Karpas-422 (cell line): Measurements from ENCODE around the gene TMEM91. TPM values are rescaled to one million over a fixed set of nuclear protein-coding genes. Genes with fewer than 3 reads are reported as not detected.

Experiments used
- DNase-seq: peaks from one replicate; pipeline ENCODE4 v3.0.0-alpha.2; 2015
- H2AFZ ChIP-seq: fragments of 200-600 bp; sonication (generic); 2 replicates; pipeline ENCODE4 v1.6.1; 2014; ENCODE audit warnings: antibody characterized with exemption, low read length, mixed read lengths
- H3K27ac ChIP-seq: fragments of 200-600 bp; sonication (generic); 2 replicates; pipeline ENCODE4 v1.5.1; 2014; ENCODE audit warnings: mild to moderate bottlenecking, low read length, moderate library complexity
- H3K27me3 ChIP-seq: fragments of 200-600 bp; sonication (generic); 2 replicates; pipeline ENCODE4 v1.6.1; 2014; ENCODE audit warnings: low read length, mixed read lengths
- H3K36me3 ChIP-seq: fragments of 200-600 bp; sonication (generic); 2 replicates; pipeline ENCODE4 v1.6.1; 2014; ENCODE audit warnings: low read length, mixed read lengths; ENCODE audit not compliant: insufficient read depth
- H3K4me1 ChIP-seq: fragments of 200-600 bp; sonication (generic); 2 replicates; pipeline ENCODE4 v1.6.1; 2014; ENCODE audit warnings: mild to moderate bottlenecking, low read length, mixed read lengths
- H3K4me2 ChIP-seq: fragments of 200-600 bp; sonication (generic); 2 replicates; pipeline ENCODE4 v1.6.1; 2014; ENCODE audit warnings: low read length, low read depth, mild to moderate bottlenecking; ENCODE audit not compliant: poor library complexity, severe bottlenecking
- H3K4me3 ChIP-seq: fragments of 200-600 bp; sonication (generic); 2 replicates; pipeline ENCODE4 v1.5.1; 2014; ENCODE audit warnings: mild to moderate bottlenecking, antibody characterized with exemption, low read length, mixed read lengths
- H3K79me2 ChIP-seq: fragments of 200-600 bp; sonication (generic); 2 replicates; pipeline ENCODE4 v1.6.1; 2014; ENCODE audit warnings: mild to moderate bottlenecking, low read length, mixed read lengths
- H3K9ac ChIP-seq: fragments of 200-600 bp; sonication (generic); 2 replicates; pipeline ENCODE4 v1.6.0; 2014; ENCODE audit warnings: low read length
- H3K9me2 ChIP-seq: fragments of 200-600 bp; sonication (generic), shearing (Covaris generic); replicated peaks from 2 replicates; pipeline ENCODE4 v1.6.0; 2014; ENCODE audit warnings: mild to moderate bottlenecking, low read length, moderate library complexity; ENCODE audit not compliant: insufficient read depth
- H3K9me3 ChIP-seq: fragments of 300-700, 200-600 bp; sonication (generic); 2 replicates; pipeline ENCODE4 v1.6.1; 2014; ENCODE audit warnings: low read length, mixed read lengths
- H4K20me1 ChIP-seq: fragments of 200-600 bp; sonication (generic); 2 replicates; pipeline ENCODE4 v1.6.1; 2014; ENCODE audit warnings: mild to moderate bottlenecking, antibody characterized with exemption, low read length, low read depth; ENCODE audit not compliant: insufficient read depth
- total RNA-seq: library from RNA; depleted of rRNA; stranded (reverse); fragments of >200 nt; shearing (Covaris generic); gene quantifications from 2 replicates; pipeline ENCODE4 v1.2.3, GENCODE V29; 2014; ENCODE audit warnings: low replicate concordance

TMEM91 gene
- total RNA-seq, 1 experiment from 2014 or later, result 1.3 TPM

DNA sequence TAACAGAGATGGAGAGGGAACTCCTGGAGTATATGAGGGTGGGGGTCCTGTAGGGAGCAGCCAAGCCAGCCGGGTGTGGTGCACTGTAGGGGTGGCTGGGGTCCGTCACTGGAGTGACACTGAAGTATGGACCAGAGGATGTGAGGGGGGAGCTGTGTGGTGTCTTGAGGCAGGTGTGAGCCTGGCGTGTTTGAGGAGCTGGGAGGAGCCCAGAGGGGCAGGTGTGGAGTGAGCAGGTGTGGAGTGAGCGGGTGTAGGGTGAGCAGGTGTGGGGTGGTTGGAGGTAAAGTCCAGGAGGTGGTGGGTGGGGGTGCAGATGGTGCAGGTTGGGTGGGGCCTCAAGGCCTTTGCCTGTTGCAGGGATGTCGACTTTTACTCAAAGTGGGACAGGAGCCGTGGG, 45.0 kb downstream of the TMEM91 start:
- no peaks in the 10 kb centered on the region for H3K4me1 ChIP-seq
- H4K20me1 ChIP-seq, result no peaks in the 10 kb centered on the region
- no peak overlapping the region for H3K27ac ChIP-seq
- H3K36me3 ChIP-seq, result no peaks in the 10 kb centered on the region
- no peaks in the 10 kb centered on the region for H3K79me2 ChIP-seq
- H3K4me2 ChIP-seq, result no peak overlapping the region
- no peak for DNase-seq
- no peaks in the 10 kb centered on the region for H3K9me3 ChIP-seq
- H3K9ac ChIP-seq, result no peak overlapping the region
- H3K27me3 ChIP-seq, result no peaks in the 10 kb centered on the region
- no peak overlapping the region for H2AFZ ChIP-seq
- H3K4me3 ChIP-seq, result no peak overlapping the region
- no peaks in the 10 kb centered on the region for H3K9me2 ChIP-seq

DNA sequence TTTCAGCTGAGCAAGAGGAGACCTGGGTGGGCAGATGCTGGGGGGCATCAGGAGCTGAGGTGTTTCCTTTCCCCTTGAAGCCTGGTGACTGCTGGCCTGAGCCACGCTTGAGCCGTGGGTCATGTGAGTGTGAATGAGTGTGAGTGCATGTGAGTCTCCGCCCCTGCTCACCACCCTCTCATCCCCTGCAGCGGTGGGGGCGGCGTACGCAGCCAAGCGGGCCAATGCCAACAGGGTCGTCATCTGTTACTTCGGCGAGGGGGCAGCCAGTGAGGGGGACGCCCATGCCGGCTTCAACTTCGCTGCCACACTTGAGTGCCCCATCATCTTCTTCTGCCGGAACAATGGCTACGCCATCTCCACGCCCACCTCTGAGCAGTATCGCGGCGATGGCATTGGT, 45.6 kb downstream of the TMEM91 start:
- Histone ChIP-seq H3K79me2 (no peaks in the 10 kb centered on the region), H3K27me3 (no peaks in the 10 kb centered on the region), H3K9ac (no peak overlapping the region), H4K20me1 (no peaks in the 10 kb centered on the region), H3K9me3 (no peaks in the 10 kb centered on the region), H3K36me3 (no peaks in the 10 kb centered on the region), H3K27ac (no peak overlapping the region), H2AFZ (no peak overlapping the region), H3K9me2 (no peaks in the 10 kb centered on the region), H3K4me3 (no peak overlapping the region), H3K4me1 (no peaks in the 10 kb centered on the region), H3K4me2 (no peak overlapping the region)
- no peak for DNase-seq

DNA sequence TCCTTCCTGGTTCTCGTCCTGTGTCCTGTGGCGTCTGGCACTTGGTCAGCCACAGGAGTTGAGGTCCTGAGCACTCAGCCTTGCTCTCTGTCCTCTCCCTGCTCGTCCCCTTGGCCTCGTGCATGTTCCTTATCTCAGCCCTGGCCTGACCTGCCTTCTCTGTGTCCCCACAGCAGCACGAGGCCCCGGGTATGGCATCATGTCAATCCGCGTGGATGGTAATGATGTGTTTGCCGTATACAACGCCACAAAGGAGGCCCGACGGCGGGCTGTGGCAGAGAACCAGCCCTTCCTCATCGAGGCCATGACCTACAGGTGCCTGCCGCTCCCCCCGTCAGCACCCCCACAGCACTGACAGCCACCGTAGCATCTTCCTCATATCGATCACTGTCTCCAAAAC, 46.1 kb downstream of the TMEM91 start:
- Histone ChIP-seq H3K9me3 (no peaks in the 10 kb centered on the region), H3K27ac (no peak overlapping the region), H4K20me1 (no peaks in the 10 kb centered on the region), H3K9me2 (no peaks in the 10 kb centered on the region), H3K79me2 (no peaks in the 10 kb centered on the region), H2AFZ (no peak overlapping the region), H3K27me3 (no peaks in the 10 kb centered on the region), H3K4me2 (no peak overlapping the region), H3K36me3 (no peaks in the 10 kb centered on the region), H3K4me1 (no peaks in the 10 kb centered on the region; the same call in 1 of the 2 replicates), H3K9ac (no peak overlapping the region), H3K4me3 (no peak overlapping the region)
- DNase-seq, result no peak

DNA sequence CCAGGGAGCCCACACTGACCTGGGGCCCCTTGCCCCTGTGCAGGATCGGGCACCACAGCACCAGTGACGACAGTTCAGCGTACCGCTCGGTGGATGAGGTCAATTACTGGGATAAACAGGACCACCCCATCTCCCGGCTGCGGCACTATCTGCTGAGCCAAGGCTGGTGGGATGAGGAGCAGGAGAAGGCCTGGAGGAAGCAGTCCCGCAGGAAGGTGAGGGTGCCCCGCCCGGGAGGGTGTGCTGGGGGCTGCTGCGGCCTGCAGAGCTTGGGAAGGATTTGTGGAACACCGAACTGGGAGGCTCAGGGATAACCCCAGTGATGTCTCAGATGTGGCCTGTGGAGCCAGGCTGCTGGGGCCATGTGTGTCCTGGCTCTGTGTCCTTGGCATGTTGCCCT, 46.6 kb downstream of the TMEM91 start:
- Histone ChIP-seq H3K36me3 (no peaks in the 10 kb centered on the region), H3K4me2 (no peak overlapping the region)
- DNase-seq, result peak; percentile 28

DNA sequence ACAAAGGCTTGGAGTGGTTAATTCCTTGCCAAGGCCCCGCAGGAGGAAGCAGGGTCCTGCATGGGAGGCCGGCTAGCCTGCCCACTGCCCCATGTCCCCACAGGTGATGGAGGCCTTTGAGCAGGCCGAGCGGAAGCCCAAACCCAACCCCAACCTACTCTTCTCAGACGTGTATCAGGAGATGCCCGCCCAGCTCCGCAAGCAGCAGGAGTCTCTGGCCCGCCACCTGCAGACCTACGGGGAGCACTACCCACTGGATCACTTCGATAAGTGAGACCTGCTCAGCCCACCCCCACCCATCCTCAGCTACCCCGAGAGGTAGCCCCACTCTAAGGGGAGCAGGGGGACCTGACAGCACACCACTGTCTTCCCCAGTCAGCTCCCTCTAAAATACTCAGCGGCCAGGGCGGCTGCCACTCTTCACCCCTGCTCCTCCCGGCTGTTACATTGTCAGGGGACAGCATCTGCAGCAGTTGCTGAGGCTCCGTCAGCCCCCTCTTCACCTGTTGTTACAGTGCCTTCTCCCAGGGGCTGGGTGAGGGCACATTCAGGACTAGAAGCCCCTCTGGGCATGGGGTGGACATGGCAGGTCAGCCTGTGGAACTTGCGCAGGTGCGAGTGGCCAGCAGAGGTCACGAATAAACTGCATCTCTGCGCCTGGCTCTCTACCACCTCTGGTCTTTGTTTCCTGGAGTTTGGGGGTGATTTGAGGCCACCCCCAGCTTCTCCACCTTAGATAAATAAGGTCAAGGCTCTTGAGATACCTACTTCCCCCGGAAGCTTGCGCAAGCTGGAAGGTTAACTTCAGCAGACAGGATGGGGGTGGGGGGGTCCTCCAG, 48.2 kb downstream of the TMEM91 start:
- peaks cover 11% of the 10 kb centered on the region for H3K4me1 ChIP-seq
- H3K27ac ChIP-seq, result no peak overlapping the region
- H3K79me2 ChIP-seq, result no peaks in the 10 kb centered on the region
- no peaks in the 10 kb centered on the region for H3K9me2 ChIP-seq
- peak; percentile 32 for DNase-seq
- no peak overlapping the region for H2AFZ ChIP-seq
- no peaks in the 10 kb centered on the region for H3K27me3 ChIP-seq
- no peaks in the 10 kb centered on the region for H3K36me3 ChIP-seq
- no peaks in the 10 kb centered on the region for H4K20me1 ChIP-seq
- no peak overlapping the region for H3K4me3 ChIP-seq
- H3K9me3 ChIP-seq, result no peaks in the 10 kb centered on the region
- no peak overlapping the region for H3K9ac ChIP-seq
- H3K4me2 ChIP-seq, result no peak overlapping the region

More for the DNA sequence above, 46.6 kb downstream of the TMEM91 start:
- H4K20me1 ChIP-seq, result no peaks in the 10 kb centered on the region
- no peaks in the 10 kb centered on the region for H3K27me3 ChIP-seq
- H3K4me3 ChIP-seq, result no peak overlapping the region
- no peak overlapping the region for H3K27ac ChIP-seq
- H3K9ac ChIP-seq, result no peak overlapping the region
- no peaks in the 10 kb centered on the region for H3K9me3 ChIP-seq
- no peaks in the 10 kb centered on the region for H3K9me2 ChIP-seq
- no peak overlapping the region for H2AFZ ChIP-seq
- peaks cover 5% of the 10 kb centered on the region for H3K4me1 ChIP-seq
- no peaks in the 10 kb centered on the region for H3K79me2 ChIP-seq

DNA sequence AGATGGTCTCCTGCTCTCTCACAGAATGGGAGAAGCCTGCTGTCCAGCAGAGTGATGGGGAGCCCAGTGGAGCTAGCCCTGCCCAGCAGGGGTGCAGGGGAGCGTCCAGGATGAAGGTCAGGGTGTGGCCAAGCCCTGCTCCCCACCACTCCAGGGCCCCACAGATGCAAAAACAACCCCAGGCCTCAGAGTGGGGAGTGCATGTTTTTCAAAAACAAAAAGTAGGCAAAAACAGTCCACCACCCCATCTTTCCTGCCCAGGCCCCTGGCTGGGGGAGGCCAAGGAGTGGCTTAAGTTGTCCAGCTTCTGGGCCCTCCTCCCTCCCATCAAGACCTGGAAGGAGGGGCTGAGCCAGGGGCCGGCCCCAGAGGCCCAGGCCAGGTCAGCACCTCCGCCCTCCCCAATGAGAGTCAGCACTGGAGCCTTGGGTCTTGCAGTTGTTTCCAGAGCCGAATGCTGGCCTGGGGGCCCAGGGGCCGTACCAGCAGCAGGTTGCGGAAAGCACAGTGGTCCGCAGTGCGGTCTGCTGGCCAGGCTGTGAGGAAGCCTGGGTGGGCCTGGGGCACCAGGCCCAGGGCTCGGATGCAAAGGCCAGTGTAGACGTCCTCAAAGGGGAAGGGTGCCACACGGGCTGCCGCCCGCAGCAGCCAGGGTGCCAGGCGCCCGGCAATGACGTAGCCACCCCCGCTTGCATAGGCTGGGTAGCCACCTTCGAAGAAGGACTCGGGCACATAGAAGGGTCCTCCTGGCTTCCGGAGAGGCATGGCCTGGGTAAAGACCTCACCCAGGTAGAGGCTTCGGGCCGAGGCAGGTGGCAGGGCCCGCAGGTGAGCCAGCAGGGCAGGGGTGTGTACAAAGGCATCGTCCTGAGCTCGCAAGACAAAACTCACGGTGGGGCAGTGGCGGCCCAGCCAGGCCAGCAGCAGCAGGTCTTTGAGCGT, 49.1 kb downstream of the TMEM91 start:
- H4K20me1 ChIP-seq, result no peaks in the 10 kb centered on the region
- no peak for DNase-seq
- H3K27ac ChIP-seq, result no peak overlapping the region
- H3K79me2 ChIP-seq, result no peaks in the 10 kb centered on the region
- no peak overlapping the region for H3K4me3 ChIP-seq
- H3K27me3 ChIP-seq, result no peaks in the 10 kb centered on the region
- no peaks in the 10 kb centered on the region for H3K9me3 ChIP-seq
- H3K9me2 ChIP-seq, result no peaks in the 10 kb centered on the region
- H3K9ac ChIP-seq, result no peak overlapping the region
- H3K36me3 ChIP-seq, result no peaks in the 10 kb centered on the region
- H3K4me1 ChIP-seq, result peaks cover 11% of the 10 kb centered on the region
- H3K4me2 ChIP-seq, result no peak overlapping the region
- H2AFZ ChIP-seq, result no peak overlapping the region

DNA sequence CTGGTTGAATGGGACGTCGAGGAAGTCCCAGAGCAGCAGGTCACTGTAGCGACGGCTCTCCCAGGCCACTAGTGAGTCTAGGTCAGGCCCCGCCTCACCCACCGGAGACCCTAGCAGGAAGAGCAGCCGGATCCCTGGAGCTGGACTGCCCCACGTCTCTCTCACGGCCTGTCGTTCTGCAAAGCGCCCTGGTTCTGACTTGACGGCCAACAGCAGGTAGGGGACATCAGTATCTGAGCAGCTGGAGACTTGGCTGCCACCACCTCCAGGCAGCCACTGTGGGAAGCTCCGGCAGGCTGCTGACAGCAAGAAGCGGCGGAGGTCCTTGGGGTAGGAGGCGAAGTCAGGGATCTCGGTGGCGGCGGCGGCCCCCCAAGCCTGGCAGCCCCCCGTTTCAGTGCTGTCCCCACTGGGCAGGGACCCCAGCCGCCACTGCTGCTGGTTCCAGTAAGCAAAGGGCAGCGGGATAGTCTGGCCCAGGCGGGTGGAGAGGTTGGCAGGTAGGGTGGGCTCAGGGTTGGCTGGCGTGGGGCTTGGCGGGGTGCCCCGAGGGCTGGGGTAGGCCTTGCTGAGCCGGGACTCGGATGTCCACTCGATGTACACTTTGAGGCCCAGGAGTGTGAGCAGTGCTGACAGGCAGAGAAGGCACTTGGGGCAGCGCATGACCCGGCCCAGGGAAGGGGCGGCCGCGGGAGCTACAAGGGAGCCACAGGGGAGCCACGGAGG, 49.9 kb downstream of the TMEM91 start:
- Histone ChIP-seq H3K27ac (no peak overlapping the region), H3K4me1 (peaks cover 11% of the 10 kb centered on the region), H3K4me2 (no peak overlapping the region), H3K9ac (no peak overlapping the region), H3K9me2 (no peaks in the 10 kb centered on the region), H2AFZ (no peak overlapping the region), H3K9me3 (no peaks in the 10 kb centered on the region), H4K20me1 (no peaks in the 10 kb centered on the region), H3K27me3 (no peaks in the 10 kb centered on the region), H3K36me3 (no peaks in the 10 kb centered on the region), H3K79me2 (no peaks in the 10 kb centered on the region), H3K4me3 (no peak overlapping the region)
- peak; percentile 31 for DNase-seq
